Measurements from ENCODE around the gene SPO11.
"Not testable (repeated sequence)": the region's sequence is repeated elsewhere in the genome, so short reads cannot be mapped to it uniquely, and the experiment has no call there.

Gene SPO11

DNA sequence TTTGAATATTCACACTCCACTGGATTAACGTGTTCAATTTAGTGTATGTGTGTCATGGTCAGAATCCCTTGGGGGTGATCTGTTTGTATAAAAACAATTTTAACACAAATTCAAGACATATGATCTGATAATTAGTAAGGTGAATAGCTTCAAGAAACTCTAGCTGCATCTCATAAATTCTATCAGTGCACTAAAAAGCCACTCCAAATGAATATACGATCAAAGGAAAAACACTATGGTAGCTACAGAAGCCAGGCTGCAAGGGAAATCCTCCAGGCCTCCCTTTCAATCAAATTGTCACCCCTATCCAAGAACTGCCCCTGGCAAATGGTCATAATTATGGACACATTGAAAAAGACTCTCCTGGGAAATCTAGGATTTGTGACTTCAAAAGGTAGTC lies 12.1 kb downstream of the SPO11 start:
- DNase-seq (ENCODE audit: low read depth), result no peak

DNA sequence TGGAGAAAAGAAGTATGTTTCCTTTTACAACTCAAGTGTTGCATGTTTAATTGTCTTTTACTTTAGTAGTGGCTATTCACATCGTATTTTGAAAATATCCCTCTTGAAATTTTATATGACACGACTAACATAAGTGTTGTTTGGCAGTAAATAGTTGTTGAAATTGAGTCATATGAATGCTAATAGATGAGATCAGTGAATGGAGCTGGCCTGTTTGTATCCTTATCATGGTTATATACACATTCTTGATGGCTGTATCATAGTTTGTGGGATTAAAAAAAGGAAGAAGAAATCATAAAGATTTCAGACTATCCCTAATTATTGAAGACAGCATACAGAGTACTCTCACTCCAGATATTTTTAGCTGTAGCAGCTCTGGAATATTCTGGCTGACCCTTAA lies 13.2 kb downstream of the SPO11 start:
- DNase-seq (ENCODE audit: low read depth), result no peak

DNA sequence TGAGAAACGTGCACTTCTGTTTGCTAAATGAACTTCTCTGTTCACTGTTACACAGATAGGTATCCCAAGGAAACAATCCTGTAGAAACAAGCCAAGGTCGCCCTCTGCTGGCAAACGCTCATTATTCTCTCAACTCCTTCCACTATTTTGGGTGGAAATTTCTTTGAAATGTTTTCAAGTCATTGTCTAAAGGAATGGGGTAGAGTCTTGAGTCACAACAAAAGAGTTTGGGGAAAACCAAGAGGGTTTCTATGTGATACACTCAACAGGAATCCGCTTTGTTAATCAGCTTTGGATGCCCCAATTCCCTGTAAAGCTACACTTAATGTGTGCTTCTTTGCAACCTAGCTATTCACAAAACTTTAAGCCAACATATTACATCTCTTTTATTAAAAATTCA lies 16.9 kb downstream of the SPO11 start:
- peak; percentile 40 for DNase-seq (ENCODE audit: low read depth)

DNA sequence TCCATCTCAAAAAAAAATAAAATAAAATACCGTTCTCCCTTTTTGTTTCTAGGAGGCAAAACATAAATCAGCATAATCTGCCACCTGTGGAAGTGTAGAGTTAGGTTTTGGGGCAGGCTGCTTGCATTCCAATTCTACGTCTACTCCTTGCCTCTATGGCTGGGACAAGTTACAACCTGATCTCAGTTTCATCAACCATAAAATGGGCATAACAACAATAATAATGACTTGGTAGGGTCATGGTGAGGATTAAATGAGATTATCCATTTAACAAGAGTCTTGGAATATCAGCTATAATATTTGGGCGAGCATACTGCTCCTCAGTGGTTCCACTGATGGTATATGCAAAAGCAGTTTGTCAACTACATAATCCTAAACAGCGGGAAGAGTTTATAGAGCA lies 17.8 kb downstream of the SPO11 start:
- DNase-seq (ENCODE audit: low read depth), result no peak

DNA sequence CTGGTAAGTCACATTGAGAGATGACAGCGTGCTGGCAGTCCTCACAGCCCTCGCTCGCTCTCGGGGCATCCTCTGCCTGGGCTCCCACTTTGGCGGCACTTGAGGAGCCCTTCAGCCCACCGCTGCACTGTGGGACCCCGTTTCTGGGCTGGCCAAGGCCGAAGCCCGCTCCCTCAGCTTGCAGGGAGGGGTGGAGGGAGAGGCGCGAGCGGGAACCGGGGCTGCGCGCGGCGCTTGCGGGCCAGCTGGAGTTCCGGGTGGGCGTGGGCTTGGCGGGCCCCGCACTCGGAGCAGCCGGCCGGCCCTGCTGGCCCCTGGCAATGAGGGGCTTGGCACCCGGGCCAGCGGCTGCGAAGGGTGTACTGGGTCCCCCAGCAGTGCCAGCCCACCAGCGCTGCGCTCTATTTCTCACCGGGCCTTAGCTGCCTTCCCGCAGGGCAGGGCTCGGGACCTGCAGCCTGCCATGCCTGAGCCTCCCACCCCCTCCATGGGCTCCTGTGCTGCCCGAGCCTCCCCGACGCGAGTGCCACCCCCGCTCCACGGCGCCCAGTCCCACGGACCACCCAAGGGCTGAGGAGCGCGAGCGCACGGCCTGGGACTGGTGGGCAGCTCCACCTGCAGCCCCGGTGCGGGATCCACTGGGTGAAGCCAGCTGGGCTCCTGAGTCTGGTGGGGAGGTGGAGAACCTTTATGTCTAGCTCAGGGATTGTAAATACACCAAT lies 18.8 kb downstream of the SPO11 start:
- not testable (repeated sequence) for DNase-seq (ENCODE audit: low read depth)

DNA sequence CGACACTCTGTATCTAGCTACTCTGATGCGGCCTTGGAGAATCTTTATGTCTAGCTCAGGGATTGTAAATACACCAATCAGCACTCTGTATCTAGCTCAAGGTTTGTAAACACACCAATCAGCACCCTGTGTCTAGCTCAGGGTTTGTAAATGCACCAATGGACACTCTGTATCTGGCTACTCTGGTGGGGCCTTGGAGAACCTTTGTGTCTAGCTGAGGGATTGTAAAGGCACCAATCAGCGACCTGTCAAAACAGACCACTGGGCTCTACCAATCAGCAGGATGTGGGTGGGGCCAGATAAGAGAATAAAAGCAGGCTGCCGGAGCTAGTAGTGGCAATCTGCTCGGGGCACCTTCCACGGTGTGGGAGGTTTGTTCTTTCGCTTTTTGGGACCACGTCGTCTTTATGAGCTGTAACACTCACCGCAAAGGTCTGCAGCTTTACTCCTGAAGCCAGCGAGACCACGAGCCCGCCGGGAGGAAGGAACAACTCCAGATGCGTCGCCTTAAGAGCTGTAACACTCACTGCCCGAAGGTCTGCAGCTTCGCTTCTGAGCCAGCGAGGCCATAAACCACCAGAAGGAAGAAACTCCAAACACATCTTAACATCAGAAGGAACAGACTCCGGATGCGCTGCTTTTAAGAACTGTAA lies 19.4 kb downstream of the SPO11 start:
- DNase-seq (ENCODE audit: low read depth), result not testable (repeated sequence)

DNA sequence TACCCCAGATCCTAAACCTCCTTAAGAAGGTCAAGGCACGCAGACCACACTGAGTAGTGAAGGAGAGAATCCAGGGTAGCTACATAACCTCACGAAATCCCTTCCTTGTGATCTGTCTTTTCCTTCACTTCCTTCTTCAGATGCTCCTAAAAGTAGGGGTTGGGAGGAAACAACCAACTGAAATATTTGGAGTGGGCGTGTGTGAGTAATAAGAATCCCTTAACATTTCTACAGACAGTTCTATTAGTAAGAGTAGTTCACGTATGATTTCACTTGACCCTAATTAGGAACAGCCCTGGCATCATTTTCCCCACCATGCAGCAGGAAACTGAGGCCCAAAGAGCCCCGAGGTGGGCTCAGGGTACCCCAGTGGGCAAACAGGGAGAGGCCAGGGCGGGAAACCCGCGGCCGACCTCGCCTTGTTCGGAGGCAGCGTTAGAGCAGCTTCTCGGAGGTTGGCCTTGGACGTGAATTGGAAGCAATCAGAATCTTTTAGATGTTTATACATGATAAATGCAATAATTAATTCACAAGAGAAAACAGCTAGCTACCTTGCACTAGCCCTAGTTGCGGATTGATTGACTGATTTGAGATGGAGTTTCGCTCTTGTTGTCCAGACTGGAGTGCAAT lies 20.6 kb downstream of the SPO11 start:
- DNase-seq (ENCODE audit: low read depth), result no peak

DNA sequence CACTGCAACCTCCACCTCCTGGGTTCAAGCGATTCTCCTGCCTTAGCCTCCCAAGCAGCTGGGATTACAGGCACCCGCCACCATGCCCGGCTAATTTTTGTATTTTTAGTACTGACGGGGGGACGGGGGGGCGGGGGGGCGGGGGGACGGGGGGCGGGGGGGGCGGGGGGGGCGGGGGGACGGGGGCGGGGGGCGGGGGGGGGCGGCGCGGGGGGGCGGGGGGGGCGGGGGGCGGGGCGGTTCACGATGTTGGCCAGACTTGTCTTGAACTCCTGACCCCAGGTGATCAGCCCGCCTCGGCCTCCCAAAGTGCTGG lies 21.1 kb downstream of the SPO11 start:
- DNase-seq (ENCODE audit: low read depth), result not testable (repeated sequence)

DNA sequence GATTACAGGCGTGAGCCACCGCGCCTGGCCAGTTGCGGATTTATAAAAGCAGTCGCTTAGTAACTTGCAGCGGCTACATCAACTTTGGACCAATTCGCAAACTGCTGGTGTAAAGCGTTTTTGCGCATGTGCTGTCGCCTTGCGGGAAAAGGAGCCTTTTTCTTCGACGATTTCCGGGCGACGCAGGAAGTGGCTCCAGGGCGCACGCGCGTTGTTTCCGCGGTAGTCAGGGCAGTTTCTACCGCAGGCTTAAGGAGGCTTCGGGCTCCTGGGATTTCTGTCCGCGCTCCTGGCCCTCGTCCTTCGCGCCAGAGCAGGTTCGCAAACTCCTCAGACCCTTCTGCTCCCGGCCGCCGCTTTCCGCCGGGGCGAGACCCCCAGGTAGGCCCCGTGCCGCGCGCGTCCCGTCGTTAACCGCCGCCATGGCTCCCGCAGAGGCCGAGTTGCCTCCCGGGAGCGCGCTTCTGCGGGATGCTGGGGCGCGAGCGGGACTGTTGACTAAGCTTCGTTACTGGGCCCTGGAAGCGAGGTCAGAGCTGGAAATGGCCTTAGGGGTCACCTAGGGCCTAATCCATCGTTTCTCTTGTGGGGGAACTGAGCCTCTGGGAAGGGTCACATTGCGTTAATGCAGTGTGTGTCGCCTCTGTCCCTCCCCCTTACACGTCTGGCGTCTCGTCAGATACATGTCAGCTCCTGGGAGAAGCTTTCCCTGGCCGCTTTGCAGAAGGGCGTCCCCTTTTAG lies 21.6 kb downstream of the SPO11 start, which contains the start of gene RAE1:
RAE1 (plus strand) TSS at position 214 of the 742 bp plus-strand sequence. CDS start 2,784 bp downstream, outside the sequence.
- peak; percentile 87 for DNase-seq (ENCODE audit: low read depth)

DNA sequence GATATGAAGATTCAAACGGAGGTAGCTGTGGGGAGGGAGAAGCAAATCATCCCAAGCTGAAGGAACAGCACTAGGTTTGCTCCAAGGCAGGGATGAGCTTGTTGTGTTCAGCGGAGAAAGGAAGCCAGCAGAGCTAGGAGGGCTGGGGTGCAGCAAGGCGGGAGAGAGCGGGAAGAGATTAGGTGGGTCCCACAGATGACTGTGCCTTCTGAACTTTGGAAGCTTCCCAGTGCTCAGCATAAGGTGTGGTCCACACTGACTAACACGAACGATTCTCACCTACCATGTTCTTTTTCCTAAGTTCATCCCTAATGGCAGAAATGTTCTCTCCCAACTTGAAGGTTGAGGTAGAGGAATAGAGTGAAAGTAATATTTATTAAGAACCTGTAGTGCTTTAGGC lies 22.7 kb downstream of the SPO11 start:
- DNase-seq (ENCODE audit: low read depth), result no peak

DNA sequence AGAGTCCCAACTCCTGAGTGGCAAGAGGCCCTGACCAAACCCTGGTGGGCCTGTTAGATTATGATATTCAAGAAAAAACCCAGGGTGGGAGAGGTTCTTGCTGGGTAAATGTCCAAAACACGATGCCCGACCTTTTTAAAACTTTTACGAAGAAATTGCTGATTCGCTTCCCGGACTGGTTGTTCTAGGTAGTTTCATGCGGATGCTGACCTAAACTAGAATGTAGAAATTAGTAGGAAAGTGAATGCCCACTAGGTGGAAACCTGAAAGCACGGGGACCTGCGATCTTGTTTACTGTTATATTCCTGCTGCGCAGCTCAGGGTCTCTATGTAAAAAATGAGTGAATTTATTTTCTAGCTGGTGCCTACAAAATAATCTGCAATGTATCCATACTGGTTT lies 23.7 kb downstream of the SPO11 start:
- DNase-seq (ENCODE audit: low read depth), result no peak

DNA sequence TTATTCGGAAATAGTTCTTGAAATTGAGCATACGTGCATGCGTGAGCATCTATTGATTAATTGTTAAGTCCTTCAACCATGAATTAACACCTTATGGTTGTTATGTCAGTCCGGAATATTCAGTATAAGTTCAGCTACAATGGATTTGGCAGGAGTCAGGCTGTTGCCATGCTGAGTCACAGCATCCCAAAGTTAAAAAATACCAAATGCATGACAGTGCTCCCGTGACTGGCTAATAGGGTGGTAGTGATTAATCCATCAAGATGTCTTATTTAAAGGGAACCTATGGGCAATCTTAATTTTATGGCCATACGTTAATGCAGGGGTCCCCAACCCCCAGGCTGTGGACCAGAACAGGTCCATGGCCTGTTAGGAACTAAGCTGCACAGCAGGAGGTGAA lies 31.9 kb downstream of the SPO11 start:
- no peak for DNase-seq (ENCODE audit: low read depth)

DNA sequence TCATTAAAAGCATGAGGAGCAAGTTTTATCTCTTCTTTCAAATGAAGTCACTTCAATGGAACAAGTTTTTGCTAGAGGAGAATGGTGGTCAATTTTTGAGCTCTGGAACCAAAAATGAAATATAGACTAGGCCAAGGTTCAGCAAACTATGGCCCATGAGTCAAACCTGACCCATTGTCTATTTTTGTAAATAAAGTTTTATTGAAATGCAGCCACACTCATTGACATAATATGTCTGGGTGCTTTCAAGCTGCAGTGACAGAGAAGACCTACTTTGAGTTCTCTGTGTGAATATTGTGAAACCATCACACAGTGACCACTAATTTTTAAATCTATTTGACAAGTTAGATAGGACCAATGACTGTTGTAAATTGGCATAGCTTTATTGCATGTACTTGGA lies 34.8 kb downstream of the SPO11 start:
- DNase-seq (ENCODE audit: low read depth), result no peak

DNA sequence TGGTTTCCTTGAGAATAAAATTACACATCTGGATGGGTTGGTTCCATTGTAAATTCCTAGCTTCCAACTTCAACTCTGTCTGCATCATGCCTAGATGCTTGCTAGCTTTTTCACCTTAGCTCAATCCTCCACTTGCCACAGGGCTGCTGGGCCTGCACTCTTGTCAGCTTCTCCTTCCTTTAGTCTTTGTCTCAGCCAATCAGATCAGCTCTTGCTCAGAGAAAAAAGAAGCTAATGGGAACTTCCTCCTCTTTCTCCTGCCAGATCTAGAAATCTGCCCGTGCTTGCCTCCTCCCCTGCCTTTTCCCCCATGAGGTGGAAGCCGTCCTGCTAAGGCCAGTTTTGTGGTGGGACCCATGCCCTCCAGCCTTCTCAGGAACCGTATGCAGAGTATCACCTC lies 40.0 kb downstream of the SPO11 start:
- no peak for DNase-seq (ENCODE audit: low read depth)

DNA sequence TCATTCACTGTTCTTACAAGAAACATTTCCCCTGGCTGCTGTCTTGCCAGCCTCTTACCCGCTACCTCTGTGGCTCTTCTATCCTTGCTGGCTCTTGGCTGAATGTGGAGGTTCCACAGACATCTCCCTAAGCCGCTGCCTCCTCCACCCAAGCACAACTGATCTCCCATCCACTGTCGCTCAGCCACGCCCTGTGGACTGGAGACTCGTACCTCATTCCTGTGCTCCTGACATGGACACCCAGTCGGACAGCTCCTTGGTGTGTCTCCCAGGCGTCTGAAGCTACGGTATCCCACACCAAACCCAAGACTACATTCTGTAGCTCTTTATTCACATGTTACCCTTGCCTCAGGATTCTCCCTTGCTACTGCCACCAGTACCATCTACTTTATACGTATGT lies 40.7 kb downstream of the SPO11 start:
- DNase-seq (ENCODE audit: low read depth), result no peak

DNA sequence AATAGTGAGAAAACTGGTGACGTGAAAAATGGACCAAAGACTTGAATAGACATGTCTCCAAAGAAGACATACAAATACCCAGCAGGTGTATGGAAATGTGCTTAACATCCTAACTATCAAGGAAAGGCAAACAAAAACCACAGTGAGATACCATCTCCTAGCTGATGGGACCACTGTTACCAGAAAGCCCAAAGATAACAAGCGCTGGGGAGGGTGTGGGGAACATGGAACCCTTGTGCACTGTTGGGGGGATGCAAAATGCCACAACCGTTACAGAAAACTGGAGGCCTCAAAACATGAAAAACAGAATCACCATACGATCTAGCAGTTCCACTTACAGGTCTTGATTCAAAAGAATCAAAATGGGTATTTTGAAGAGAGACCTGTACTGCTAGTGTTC lies 41.8 kb downstream of the SPO11 start:
- no peak for DNase-seq (ENCODE audit: low read depth)

DNA sequence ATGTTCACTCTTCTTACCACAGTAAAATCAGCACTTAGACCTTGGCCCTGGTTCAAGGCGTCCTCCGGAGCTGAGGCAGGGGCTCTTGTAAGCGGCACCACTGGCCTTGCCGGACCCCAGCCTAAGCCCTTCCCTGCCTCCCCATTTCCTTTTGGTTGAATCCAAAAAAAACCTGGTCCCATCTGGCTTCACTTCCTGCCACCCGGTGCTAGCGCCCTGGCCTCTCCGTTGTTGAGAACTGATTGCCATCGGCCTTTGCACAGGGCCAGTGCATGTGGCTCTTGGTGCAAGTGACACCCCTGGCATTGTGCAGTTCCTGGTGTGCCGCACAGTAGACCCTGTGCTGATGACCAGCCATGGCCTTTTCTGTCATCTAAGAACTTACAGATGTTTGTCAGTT lies 42.6 kb downstream of the SPO11 start:
- no peak for DNase-seq (ENCODE audit: low read depth)

DNA sequence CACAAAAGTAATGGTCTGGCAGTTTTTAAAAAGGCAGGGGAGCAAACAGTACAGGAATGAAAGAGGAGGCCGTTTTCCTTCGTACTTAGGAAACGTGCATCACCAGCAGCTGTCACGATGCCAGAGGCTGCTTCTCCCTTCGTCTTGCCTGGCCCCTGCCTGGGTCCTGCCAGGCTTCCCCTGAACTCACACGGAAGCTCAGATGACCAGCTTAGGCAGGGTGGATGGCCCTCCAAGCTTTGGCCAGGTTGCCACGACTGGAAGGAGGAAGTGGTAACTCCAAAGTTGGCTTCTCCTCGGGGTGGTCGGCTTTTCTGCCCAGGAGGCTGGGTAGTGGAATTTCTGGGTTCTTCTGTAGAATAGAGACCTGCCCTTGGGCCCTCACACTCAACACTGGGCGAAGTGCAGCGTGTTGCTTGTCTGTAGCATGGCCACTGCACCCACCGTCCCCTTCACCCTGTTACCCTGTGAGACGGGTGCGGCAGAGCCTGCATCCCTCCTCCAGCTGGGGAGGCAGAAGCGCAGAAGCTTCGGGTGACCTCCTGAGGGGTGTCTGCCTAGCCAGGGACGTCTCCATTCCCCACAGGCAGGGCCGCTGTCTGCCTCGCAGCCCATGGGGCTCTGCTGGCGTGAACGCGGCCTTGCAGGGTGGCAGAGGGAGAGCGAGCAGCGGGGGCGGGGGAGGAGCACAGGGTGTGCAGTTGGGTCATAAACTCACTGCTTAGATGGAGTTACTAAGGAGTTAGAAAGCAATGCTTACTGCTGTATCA lies 43.2 kb downstream of the SPO11 start:
- no peak for DNase-seq (ENCODE audit: low read depth)

DNA sequence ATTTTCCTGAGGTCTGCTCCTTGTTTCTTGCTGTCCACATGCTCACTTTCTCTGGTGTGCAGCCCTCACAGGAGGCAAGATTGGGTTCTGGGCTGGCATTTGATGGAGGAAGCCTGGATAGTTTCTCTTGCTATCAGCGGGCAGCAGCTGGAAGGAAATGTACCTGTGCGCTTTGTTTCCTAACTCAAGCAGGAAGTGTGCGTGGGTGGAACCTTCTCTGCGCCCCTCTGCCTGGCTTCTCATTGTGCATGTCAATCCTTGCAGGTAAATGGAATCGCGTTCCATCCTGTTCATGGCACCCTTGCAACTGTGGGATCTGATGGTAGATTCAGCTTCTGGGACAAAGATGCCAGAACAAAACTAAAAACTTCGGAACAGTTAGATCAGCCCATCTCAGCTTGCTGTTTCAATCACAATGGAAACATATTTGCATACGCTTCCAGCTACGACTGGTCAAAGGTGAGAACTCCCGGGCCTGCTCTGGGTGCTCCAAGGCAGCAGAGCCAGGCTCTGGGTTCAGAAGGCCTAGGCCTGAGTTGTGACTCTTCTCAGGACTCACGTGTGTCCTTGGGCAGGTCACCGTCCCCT lies 44.8 kb downstream of the SPO11 start:
- DNase-seq (ENCODE audit: low read depth), result no peak

DNA sequence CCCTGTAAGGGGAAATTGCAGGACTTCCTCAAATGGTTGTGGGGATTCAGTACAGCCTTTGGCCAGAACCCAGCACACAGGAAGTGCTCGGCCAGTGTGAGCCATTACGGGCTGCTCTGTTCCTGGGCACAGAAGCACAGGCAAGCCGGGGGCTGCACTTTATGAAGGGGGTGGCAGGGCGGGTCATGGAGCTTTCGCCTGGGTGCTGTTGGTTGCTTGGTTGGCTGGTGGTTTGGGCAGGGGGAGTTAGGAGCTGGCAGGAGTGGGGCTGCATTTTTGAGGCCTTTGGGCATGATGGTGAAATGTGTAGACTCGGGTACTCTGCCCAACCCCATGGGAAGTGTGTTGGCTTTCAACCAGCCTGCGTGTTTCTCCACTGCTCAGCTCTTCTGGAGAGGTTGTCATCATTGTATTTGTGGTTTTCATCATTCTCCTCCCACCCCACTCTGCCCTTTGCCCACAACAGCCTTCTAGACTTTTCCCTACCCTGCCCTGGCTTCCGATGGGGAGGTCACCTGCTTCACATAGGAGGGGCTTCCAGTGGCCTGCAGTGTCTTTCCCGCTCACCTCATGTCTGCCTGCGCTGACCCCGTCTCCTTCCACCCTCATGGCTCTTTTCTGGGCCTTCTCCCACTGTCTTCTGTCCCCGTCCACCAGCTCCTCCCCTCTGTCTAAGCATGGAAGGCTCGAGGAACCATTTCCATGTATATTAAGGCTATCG lies 45.5 kb downstream of the SPO11 start:
- no peak for DNase-seq (ENCODE audit: low read depth)

DNA sequence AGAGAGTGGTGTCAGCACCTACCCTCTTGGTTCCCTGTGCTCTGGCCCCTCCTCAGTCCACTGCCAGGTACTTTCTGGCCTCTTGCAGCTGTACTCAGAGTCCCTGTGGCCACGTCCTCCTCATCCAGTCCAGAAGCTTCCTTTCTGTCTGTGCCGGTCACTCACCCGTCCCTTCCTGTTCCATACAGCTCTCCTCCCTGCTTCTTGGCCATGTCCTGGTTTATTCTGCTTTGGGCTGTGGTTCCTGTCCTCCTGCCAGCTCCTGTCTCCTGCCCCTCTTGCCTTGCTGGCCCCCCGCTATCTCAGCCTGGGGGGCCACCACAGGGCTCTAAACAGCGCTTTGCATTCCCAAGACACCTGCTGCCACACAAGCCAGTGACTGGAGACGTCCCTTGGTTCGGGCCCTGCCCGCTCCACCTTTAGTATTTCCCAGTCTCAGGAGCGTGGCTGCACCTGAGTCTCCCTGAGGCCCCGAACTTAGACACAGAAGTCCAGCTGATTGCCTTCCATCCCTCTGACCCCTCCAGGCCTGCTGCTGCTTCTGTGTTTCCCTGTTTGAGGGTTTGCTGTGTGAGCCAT lies 46.1 kb downstream of the SPO11 start:
- DNase-seq (ENCODE audit: low read depth), result no peak
